T follicular helper cell (primary cell): ENCODE measurements around the gene CSNK1E.

Experiments used
- DNase-seq: peaks from one replicate; pipeline ENCODE4 v3.0.0-alpha.2; 2020; ENCODE audit warnings: low read depth

CSNK1E gene

GRCh38 chr22:38308791-38309498 lies 8.3 kb downstream of the CSNK1E start:
- DNase-seq, result no peak

GRCh38 chr22:38305471-38306448 lies 11.5 kb downstream of the CSNK1E start:
- no peak for DNase-seq

DNA sequence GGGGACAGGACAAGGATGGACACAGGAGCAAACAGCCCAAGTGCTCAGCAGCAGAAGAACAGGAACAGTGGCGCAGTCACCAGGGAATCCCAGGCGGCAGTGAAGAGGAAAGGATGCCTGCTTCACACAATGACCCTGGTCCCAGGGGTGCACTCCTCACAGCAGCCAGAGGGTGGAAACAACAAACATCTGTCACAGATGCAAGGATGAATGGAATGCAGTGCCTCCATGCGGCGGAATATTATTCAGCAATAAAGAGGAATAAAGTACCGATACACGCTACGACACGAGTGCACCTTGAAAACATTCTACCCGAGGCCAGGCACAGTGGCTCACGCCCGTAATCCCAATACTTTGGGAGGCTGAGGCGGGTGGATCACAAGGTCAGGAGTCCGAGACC lies 12.7 kb downstream of the CSNK1E start:
- no peak for DNase-seq

GRCh38 chr22:38303974-38304373 lies 13.3 kb downstream of the CSNK1E start:
- DNase-seq, result no peak

GRCh38 chr22:38302906-38303305 lies 14.3 kb downstream of the CSNK1E start:
- DNase-seq, result no peak

- no peak for DNase-seq
Measured at GRCh38 chr22:38300946-38301345, 16.3 kb downstream of the CSNK1E start.

GRCh38 chr22:38300197-38300945 lies 16.9 kb downstream of the CSNK1E start:
- no peak for DNase-seq

GRCh38 chr22:38299770-38300102 lies 17.5 kb downstream of the CSNK1E start:
- DNase-seq, result no peak

DNA sequence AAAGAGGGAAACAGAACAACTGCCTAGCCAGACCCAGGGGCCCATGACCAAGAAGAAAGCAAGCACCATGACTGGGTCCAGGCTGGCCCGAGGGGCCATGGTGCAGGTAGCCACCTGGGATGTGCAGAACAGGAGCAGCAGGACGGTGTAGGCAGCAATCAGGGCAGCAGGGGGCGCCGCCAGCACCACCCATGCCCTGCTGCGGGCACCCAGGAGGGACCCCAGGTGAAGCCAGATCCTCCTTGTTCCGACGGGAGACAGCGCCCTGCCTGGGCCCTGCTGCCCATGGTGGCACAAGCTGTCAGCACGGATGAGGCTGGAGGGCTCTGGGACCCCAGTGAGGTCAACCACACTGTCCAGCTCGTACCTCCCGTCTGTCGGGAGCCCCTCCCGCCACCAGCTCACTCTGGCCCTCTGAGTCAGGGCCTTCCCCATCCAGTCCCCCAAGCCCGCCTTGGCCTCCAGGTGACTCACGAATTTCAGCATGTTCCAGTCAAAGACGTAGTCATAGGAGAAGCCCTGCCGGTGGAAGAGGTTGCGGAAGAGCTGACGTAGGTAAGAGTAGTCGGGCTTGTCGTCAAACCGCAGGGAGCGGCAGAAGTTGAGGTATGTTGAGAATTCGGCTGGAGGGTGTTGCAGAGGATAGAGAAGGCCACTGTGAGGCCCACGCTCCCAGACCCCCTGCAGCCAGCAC lies 18.8 kb downstream of the CSNK1E start:
- DNase-seq, result peak; percentile 37

DNA sequence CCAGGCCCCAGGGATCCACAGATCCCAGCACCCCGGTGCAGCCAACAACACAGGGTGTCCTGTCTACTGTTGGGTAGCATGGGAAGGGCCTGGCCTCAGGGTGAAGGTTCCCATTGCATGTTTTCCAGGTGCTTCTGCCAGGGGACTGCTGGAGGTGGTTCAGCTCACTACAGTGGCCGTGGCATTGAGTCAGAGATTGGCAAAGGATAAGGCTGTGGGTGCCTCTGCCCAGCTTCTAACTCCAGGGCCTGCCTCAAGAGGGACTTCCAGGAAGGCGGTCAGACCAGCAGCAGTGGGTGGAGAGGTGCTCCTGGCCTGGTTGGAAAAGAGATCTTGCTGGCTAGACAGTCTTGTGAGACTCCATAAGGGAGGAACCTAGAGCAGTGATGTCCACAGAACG lies 20.9 kb downstream of the CSNK1E start:
- DNase-seq, result no peak

- no peak for DNase-seq
Measured at GRCh38 chr22:38295863-38296262, 21.4 kb downstream of the CSNK1E start.

DNA sequence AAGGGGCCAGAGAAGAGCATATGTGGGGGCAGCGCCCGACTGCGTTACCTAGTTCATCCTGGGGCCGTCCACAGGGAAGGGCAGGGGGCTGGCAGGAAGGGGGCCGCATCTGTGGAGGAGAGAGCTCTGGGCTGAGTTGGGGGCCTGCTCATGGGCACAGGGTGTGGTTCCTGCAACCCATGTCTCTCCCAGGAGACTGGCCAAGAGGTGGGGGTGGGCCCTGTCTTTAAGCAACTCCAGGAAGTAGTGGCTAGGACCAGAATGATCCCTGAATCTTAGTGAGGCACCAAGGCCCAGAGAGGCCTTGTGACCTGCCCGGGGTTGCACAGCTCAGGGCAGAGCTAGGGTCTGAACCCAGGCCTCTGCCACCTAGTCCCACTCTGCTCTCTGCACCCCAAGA lies 21.9 kb downstream of the CSNK1E start:
- DNase-seq, result no peak

DNA sequence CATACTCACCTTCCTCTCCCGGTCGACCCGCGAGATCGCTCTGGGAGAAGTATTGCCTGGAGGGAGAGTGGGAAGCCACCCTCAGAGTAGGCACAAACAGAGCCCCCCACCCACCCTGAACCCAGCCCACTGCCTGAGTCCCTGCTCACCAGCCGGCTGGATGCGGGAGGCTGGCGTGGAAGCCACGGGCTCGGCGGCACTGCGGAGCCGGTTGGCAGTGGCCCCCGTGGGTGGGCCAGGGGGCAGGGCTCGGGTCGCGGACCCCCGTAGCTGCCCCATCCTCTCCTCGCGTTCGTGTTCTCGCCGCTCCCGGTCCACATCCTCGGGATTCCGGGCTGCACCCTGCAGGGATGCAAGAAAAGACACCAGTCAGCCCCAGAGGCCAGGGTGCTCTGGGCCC lies 23.0 kb downstream of the CSNK1E start:
- DNase-seq, result no peak

DNA sequence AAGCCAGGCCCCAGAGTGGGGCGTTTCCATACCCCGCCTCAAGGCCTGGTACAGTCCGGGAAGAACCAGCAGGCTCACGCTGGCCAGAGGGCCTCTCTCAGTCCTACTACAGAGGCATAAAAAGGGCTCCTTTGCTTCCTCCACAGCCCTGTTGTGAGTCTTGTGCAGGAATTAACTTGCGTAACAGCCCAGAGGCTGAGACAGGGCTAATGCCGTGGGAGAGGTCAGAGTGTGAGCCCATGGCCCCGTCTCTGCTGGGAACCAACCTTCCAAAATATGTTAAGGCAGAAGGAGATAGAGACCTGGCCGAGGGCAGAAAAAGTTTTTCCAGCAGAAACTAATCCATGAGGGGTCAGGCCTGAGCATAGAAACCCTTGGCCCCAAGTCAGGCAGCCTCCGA lies 24.5 kb downstream of the CSNK1E start:
- no peak for DNase-seq

DNA sequence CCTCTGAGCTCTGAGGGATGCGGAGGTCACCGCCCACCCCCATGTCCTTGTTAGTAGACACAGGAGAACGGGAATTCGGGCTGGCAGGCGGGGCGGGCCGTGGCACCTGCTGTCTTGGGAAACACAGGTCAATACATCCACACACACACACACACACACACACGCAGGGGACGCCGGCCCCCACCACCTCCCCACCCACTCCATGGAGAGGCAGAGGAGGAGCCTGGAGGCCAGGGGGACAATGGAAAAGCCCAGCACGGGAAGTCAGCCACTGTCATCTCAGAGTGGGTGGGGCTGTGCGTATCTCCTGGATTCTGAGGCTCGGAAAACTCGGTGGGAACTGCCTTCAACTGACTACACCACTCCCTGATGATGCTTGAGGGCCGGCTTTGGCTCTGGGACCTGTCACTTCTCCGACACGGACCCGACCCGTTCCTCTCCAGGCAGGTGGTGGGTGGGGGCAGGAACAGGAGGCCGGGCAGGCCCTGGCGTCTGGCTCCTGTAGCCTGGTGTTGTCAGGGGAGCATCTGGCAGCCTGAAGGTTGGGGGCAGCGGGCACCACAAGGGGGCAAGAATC lies 25.9 kb downstream of the CSNK1E start:
- DNase-seq, result no peak

GRCh38 chr22:38290347-38290746 lies 26.9 kb downstream of the CSNK1E start:
- no peak for DNase-seq

DNA sequence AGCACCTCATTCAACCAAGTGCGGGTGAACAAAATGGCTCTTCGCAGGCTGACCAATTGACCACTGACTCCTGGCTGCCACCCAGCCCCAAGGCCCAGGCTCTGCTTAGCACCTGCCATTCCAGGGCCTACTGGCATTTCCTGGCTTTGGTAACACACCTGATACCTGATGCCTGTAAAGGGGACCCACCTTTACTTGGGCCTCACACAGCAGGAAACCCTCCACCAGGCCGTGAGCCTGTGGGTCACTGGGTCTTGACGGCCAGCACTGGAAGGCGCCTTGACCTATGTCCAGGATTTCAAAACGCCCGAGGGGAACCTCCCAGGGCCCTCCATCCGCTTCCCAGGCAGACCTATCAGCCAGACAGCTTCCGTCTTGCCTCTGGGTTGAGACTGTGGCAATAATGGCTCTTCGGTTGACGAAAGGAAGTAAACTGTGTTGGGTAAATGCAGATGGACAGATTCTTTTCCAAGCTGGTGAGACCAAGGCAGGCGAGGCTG lies 27.6 kb downstream of the CSNK1E start:
- DNase-seq, result no peak

DNA sequence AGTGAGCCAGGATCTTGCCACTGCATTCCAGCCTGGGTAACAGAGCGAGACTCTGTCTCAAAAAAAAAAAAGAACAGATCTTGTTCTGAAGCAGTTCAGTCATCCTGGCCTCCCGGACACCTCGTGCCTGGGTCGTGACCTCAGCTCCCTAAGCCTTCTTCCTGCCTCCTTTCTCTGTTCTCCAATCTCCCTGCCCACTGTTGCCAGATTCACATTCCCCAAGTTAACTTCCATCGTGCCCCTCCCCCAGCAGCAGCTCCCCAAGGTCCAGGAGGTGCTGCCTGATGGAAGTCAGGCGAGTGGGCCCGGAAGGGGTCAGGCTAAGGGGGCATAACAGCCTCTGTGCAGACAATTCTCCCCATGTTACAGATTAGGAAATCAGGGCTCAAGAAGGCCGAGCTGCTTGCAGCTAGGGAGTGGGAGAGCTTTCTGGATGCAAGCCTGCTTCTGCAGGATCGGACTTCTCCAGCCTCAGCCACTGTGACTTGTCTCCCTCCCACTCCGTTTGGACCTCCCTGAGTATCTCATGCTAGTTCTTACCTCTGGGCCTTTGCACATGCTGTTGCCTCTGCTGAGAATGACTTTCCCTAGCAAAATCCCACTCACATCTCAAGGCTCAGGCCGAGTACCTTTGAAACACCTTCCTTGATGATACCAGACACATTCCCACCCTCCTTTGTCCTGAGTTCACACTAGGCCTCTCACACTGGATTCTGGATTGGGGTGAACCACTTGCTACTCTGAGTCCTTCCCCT lies 30.1 kb downstream of the CSNK1E start:
- DNase-seq, result no peak

DNA sequence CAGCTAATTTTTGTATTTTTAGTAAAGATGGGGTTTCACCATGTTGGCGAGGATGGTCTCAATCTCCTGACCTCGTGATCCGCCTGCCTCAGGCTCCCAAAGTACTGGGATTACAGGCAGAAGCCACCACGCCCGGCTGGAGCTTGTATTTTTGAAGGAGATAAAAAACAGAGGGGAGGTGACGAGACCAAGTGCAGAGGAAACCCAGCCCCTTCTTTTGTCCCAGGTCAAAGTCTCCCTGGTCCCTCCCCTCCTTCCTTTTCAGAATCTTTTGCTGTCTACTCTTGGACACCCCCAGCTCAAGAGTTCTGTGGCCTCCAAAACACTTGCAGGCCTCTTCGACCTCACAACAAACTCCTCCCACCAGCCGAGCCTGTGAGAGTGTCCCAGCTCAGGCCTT lies 32.2 kb downstream of the CSNK1E start:
- DNase-seq, result no peak

DNA sequence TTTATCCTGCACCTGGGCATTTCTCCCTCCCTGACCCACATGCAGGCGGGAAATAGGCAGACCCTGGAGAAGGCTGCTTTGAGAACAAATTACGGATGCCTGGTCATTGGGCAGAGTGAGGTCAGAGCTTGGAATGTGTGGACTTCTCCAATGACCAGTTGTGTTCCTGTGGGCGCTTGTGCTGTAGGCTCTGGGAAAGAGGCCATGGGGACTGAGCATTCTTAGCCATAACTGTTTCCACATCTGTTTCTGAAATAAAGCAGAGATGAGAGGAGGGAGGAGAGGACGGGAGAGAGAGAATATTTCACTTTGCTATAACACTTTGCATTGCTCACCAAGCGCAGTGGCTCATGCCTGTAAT lies 33.2 kb downstream of the CSNK1E start:
- no peak for DNase-seq

DNA sequence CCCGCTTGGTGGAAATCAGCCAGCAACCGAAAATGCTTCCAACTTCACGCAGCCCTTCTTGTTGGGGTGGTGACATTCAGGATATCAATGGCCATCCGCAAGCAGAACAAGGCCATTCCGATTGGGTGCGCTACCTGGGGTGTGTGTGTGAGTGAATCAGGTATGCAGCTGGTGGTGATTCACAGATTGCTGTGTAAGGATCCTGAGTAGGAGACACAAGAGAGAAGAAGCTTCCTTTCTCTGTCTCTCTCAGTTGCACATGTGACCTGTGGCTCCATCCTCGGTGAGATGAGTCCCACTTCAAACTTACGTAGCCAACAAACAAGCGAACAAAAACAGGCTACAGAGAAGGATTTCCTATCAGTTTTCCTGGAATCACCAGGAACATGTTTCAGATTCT lies 34.8 kb downstream of the CSNK1E start:
- no peak for DNase-seq
